Activated CD4-positive, alpha-beta T cell treated with anti-CD3 and anti-CD28 coated beads for 24 hours (primary cell): ENCODE measurements around the gene PLEKHF1.

Source experiments
- DNase-seq, 2 donors: peaks; one replicate each; pipeline ENCODE4 v3.0.0-alpha.2; 2020; ENCODE audit warnings: low read depth in 2 of 2

PLEKHF1 gene

GRCh38 chr19:29634423-29635130, 30.7 kb upstream of the PLEKHF1 start:
- DNase-seq, result no peak

DNA sequence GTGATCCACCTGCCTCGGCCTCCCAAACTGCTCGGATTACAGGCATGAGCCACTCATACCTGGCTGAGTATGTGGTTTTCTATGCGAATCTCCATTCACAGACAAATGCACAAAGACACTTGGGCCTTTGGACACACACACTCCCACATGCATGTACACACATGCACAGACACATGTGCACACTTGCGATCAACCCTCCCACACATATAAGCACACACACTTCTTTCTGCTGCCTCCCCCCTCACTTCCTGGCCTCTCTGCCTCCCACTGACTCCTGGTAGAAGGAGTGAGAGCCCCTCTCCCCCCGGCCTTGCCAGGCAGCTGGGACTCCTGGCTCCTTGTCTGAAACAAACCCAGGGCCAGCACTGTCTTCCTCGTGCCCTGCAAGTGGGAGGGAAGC, 29.3 kb upstream of the PLEKHF1 start:
- no peak for DNase-seq

DNA sequence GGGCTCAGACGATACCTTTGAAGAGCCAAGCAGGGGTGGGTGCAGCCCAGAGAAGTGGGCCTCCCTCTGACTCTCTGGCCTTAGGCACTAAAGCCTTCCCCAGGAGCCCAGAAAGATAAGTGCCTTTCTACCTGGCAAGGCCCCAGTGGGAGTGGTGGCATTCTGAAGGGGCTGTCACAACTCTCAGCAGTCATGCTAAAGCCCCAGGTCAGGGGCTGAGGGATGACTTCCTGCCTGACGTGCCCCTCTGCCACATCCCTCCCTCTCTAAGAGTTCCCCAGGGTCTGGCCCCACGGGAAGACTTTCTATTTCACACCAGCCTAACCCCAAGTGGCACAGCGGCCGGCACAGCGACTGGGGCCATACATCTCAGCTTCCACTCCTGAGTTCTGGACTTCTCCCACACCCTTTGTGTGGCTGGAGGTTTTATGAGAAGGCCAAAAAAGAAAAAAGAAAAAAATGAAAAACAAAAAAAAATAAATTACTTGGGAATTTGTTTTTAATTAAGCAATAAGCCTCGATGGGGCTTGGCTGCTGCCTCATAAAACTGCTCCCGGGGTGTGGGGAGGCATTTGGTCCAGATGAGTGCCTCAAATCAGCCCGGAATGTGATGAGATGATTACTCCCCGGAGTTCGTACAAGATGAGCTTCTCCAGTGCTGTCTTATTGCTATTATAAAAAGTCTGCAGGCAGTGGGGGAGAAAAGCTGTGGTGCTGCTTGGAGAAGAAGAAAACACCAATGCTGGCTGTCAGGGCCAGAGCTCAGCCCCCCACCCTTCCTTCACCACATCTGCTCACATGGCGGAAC, 28.5 kb upstream of the PLEKHF1 start:
- no peak for DNase-seq

GRCh38 chr19:29639086-29639485, 26.2 kb upstream of the PLEKHF1 start:
- DNase-seq, result no peak

DNA sequence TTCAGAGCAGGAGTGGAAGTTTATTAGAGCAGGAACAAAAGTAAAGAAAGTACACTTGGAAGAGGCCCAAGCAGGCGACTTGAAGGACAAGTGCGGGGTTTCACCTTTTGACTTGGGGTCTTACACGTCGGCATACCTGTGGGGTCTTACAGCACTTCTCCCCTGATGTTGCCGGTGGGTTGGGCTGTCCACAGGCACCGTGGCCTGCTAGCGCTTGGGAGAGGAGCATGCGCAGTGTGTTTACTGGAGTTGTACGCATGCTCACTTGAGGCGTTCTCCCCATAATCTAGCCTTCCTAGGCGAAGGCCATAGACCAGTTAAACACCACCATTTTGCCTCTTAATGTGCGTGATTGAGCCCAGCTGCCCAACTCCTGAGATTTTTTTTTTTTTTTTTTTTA, 25.0 kb upstream of the PLEKHF1 start:
- no peak for DNase-seq

- no peak for DNase-seq
These were observed 23.7 kb upstream of the PLEKHF1 start for GRCh38 chr19:29641597-29641996.

DNA sequence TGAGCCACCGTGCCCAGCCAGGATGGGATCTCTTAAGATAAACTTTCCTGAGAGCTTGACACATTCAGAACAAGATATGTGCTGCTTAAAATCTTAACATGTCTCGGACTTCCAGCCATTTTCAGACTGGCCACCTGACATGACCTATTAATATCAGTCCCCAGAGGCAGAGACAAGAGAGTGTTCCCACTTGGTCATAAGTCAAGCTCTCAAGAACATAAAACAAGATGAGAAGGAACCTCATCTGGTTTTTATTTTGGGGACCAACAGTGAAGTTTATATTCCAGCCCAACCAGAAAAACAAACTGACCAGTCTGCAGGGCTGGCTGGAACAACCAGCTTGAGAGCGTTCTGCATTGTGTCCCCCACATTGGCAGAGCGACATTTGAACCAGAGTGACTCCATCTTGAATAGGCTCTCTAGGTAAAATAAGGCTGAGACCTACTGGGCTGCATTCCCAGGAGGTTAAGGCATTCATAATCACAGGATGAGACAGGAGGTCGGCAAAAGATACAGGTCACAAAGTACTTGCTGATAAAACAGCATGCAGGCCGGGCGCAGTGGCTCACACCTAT, 21.8 kb upstream of the PLEKHF1 start:
- no peak for DNase-seq

- no peak for DNase-seq
These were observed 21.1 kb upstream of the PLEKHF1 start for GRCh38 chr19:29644210-29644609.

- DNase-seq, result no peak
These were observed 19.8 kb upstream of the PLEKHF1 start for GRCh38 chr19:29645491-29645867.

DNA sequence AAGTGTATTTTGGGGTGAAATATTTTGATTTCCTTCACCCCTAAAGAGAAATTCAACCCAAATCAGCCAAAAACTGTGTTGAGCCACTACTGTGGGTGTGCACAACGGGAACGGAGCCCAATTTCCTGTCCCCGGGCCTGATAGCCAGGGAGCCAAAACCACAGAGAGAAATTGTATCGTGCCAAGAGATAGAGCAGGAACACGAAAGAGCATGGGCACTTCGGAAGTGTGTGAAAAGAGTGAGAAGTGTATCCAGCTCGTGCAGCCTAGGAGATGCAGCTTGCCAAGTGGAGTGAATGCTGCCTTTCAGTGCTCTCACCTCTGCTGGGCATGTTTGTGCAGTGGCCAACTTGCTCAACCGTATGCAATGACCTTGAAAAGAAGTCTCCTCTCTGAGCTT, 19.4 kb upstream of the PLEKHF1 start:
- no peak for DNase-seq

- no peak for DNase-seq
These were observed 14.4 kb upstream of the PLEKHF1 start for GRCh38 chr19:29650772-29651387.

DNA sequence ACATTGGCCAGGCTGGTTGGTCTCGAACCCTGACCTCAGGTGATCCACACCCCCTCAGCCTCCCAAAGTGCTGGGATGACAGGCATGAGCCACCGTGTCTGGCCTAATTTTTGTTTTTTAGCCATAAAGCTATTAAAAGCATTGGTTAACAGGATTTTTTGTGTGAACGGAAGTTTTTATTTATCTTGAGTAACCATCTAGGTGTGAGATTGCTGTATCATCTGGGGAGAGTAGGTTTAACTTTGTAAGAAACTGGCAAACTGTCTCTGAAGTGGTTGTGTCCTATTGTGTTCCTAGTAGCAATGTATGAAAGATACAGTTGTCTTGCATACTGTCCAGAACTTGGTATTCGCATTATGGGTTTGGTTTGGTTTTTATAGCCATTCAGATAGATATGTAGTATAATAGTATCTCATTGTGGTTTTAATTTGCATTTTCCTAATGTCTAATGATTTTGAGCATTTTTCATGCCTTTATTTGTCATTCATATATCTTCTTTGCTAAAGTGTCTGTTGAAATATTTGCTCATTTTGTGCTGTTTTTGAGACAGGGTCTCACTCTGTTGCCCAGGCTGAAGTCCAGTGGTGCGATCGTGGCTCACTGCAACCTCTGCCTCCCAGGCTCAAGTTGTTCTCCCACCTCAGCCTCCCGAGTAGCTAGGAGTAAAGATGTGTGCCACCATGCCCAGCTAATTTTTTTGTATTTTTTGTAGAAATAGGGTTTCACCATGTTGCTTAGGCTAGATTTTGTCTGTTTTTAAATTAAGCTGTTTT, 13.5 kb upstream of the PLEKHF1 start:
- no peak for DNase-seq

DNA sequence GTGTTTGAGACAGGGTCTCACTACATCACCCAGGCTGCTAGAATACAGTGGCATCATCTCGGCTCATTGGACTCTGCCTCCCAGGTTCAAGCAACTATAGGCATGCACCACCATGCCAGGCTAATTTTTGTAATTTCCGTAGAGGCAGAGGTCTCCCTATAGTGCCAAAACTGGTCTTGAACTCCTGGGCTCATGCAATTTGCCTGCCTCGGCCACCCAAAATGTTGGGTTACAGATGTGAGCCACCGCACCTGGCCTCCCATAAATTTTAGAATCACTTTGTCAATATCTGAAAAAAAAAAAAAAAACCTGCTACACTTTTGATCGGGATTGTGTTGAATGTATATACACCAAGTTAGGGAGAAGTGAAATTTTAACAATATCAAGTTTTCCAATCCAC, 11.9 kb upstream of the PLEKHF1 start:
- DNase-seq, result no peak

DNA sequence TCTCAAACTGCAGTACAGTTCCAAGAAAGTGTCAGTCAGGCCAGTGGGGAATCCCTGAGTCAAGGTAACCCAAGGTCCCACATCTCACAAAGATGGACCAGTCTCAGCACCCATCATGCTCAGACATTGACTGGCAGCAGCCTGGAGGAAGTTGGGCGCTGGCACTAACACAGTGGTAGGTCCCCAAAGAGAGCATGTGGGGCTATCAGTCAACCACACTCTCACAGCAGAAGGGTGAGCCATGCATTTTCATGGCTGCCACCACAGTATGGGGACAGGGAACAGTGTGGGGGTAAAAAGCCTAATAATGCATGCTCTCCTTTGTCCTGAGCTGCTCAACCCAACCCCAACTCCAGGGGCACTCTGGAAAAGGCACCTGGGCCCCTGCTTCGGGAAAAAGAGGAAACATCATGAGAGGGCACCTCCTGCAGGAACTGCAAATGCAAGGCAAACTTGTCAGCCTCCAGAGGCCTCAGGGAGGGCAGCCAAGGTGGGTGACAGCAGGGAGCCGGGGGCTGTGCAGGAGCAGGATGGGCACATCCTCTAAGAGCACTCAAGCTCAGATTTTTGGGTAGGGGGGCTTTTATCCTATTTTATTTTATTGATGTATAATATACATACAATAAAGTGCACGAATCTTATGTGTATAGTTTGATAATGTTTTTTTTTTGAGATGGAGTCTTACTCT, 9.5 kb upstream of the PLEKHF1 start:
- no peak for DNase-seq

DNA sequence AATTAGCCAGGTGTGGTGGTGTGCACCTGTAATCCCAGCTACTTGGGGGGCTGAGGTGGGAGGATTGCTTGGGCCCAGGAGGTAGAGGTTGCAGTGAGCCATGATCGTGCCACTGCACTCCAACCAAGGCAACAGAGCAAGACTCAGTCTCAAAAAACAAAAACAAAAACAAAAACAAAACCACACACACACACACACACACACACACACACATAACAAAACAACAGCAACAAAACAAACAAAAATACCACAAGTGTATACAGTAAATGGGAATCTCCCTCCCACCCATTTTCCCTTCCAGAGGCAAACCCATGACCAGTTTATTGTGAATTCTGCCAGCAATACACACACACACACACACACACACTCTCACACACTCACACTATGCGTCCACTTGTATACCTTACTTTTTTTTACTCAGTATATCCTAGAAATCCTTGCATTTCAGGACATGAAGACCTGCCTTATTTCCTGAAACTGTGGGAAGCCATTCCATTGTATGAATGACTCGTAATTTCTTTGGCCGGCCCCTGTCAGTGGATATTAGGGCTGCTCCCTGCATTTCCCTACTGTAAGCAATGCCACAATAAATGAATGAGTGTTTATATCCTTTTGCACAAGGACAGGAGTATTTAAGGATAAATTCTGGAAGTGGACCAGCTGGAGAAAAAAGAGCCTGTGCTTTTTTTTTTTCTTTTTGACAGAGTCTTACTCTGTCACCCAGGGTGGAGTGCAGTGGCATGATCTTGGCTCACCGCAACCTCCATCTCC, 6.9 kb upstream of the PLEKHF1 start:
- DNase-seq, result no peak

- DNase-seq, result no peak
These were observed 4.4 kb upstream of the PLEKHF1 start for GRCh38 chr19:29660835-29661234.

DNA sequence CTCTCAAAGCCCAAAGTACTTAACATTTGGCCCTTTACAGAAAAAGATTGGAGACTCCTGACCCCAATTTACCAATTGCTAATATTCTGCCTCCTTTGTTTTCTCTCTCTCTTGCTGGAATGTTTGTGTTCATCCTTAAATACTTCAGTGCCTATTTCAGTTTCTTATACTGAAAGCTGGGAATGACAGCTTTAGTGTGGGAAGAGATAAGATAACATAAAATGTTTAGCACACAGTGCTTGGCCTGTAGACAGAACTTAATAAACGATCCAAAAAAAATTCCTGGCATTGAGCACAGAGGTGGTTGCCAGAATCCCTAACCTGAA, 3.0 kb upstream of the PLEKHF1 start:
- no peak for DNase-seq

DNA sequence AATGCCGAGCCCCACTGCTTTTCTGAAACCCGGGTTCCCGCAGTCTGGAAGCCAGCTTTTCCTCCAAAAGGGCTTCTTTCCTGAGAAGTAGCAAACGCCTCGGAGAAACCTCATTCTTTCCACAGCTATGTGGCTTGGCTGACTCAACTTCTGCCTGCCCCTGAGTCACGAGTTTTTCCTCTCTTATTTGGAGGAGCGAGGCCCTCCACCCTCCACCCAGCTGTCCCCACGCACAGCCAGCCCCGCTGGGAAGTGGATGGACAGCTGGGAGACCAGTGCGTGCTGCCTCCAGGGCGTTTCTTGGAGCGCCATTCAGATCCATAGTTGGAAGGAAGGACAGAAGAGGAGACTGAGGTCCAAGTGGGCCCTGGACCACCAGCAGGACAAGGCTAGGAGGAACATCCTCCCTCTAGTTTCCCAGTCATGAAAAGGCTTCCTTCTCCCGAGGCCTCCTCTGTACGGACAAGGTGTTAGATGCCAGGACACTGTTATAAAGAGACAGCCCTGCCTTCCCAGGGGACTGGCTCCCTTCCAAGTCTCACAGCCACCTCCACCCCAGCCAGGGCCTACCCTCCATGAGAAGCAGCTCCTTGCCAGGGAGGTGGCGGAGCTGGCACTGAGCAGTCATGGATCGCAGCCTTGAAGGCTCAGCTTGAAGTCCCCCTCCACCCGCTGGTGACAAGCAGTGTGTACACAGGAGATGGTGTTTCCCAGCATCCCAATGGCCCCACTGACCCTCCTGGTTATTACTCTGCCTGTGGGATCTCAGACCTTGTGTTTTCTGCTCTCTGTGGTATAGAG, 2.5 kb upstream of the PLEKHF1 start:
- no peak for DNase-seq

- no peak for DNase-seq
These were observed 1.2 kb upstream of the PLEKHF1 start for GRCh38 chr19:29663861-29664752.
